GM12873 (cell line): ENCODE measurements around the gene TCF3.

ENCODE experiments used
- TF ChIP-seq, protein P1 (sequence below): IDR thresholded peaks from 2 replicates; pipeline ENCODE4 v1.5.1; 2012; ENCODE audit warnings: low read depth, mild to moderate bottlenecking, moderate library complexity, low read length, control low read depth; ENCODE audit not compliant: insufficient read depth; ENCODE audit errors: missing control alignments

The TCF3 gene

DNA sequence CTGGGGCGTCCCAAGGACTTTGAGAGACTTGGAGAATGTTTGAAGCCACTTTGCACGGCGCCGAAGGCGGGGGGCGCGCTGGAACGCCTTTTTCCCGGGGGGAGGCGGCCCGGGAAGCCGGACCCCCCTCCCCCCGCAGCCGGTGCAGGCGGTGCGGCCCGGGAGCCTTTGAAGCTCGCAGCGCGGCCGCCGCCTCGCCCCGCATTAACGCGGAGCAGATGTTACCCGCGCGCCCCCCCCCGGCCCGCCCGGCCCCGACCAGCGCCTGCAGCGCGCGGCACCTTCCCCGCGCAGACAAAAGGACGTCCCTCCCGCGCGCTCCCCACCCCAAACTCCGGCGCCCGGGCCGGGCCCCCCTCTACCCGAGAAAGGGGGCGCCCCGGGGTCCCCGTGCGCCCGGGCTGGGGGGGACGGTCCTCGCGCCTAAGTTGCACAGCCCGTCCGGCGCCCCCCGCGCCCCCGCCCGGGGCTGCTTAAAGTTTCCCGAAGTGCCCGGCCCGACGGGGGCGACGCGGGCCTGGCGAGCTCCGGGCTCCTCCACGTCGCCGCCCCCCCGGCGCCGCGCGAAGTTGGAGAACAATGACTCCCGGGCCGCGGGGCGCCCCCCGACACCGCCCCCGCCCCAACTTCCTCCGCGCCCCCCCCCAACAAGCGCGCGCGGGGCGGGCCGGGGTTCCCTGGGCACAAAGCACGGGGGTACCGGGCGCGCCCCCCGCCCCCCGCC is 685 bp downstream of the TCF3 start:
- TF ChIP-seq, protein P1, sequence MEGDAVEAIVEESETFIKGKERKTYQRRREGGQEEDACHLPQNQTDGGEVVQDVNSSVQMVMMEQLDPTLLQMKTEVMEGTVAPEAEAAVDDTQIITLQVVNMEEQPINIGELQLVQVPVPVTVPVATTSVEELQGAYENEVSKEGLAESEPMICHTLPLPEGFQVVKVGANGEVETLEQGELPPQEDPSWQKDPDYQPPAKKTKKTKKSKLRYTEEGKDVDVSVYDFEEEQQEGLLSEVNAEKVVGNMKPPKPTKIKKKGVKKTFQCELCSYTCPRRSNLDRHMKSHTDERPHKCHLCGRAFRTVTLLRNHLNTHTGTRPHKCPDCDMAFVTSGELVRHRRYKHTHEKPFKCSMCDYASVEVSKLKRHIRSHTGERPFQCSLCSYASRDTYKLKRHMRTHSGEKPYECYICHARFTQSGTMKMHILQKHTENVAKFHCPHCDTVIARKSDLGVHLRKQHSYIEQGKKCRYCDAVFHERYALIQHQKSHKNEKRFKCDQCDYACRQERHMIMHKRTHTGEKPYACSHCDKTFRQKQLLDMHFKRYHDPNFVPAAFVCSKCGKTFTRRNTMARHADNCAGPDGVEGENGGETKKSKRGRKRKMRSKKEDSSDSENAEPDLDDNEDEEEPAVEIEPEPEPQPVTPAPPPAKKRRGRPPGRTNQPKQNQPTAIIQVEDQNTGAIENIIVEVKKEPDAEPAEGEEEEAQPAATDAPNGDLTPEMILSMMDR, result no peak

DNA sequence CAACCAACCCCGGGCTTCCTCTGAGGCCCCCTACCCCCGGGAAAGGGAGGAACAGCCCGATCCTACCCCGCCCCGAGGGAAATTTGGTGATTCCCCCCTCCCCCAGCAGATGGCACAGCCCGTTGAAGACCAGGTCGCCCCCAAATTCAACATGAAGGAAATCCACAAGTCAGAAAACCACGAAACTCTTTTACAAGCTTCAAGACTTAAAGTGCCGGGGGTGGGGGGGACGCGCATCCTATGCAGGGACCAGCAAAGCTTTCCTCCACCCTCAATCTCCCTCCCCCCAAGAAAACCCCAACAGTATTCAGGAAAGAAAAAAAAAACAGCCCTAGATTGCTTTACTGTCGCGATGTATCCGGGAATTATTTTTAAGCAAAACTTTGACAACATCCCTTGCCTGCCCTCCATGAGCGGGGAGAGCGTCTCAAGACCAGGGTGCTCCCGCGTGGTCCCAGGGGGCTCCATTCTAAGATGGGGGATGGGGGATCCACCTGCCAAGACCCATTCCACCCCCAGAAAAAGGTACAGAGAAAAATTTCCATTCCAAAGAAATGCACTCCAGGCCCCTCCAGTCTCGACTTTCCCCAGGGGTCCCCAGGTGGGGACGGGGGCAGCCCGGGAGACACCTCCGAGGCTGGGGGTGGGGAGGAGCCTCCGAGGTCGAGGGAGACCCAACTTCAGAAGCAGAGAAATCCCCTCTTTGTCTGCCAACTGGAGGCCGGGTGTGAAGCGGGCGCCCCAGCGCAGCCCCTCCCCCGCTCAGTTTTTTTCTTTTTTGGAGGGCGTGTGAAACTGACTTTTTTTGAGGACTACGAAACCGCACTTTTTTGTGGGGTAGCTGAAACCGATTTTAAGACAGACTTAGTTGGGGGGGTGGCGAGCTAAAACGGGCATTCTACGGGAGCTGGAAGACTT is 1.5 kb downstream of the TCF3 start:
- TF ChIP-seq, protein P1, result peak; percentile 25

DNA sequence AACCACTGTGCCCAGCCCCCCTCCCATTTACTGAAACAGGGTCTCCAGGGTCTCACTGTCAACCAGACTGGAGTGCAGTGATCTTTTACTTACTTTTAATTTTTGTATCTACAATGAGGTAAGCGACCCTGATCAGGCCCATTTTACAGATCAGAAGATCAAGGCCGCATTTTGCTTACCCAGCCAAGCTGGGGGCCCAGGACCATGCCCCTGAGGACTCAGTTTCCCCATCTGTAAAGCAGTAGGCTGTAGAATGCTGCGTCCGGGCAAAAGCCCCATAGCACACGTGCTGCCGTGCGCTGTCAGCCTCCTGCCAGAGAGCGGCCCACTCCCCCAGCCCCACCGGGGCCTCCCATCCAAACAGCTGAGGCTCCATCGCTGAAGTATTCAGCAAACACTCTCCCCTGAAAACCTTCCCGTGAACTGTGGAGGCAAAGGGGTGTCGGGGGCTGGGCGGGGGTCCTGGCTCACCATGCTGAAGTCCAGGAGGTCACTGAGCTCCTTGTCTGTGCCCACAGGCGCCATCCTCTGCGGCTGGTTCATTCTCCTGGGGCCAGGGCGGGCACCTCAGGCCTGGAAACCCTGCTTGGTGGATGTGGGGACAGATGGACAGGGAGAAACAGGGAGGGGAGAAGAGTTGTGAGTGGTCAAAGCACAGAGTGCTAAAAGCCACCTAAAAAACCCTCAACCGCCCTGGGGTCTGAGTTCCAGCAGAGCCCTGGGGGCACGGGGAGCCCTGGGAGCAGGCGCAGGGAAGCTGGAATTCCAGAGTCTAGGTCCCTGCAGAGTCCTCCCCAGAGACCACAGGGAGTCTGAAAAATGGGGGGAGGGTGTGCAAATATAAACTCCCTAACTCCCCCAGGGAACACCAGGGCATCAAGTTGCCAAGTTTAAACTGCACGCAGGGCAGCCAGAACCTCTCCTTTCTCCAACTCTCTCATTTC is 2.4 kb downstream of the TCF3 start:
- TF ChIP-seq, protein P1, result no peak

DNA sequence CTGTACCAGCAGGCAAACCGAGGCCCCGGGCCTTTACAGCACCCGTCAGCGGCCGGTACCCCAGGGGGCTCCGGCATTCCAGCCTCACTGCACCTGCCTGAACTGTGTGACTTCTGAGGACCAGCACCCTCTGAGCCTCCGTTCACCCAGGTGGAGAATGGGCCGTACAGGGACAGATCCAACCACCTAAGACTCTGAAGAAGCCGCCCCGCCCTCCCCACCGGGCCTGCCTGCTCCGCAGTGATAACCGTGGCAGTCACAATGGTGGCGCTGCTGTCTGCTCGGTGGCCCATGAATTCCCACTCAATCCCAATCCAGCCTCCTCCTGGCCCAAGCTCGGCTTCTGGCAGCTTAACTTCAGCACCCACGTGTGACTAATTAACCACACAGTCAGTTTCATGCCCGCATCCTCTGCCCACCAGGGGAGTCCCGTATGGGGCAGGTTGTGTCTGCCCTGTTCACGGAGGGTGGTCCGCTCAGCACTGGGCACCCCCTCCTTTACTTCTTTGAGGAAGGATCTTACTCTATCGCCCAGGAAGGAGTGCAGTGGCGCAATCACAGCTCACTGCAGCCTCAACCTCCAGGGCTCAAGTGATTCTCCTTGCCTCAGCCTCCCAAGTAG is 3.4 kb downstream of the TCF3 start:
- TF ChIP-seq, protein P1, result peak; percentile 14

DNA sequence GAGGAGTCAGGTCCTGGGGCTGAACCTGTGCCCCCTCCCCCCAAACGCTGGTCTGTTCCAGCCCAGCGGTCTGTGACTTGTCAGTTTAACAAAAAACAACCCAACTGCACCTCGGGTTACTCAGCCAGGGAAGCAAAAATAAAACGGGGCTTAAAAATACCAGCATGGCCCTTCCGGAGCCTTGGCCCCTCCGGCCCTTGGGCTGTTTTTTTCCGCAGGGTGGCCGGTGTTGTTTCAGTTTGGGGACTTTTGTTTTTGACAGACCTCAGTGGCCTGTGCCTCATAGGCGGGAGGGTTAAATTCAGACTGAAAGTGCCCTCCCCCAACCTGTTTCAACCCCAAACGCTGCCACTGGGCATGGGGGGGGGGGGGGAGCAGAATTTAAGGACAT is 4.0 kb downstream of the TCF3 start:
- TF ChIP-seq, protein P1, result no peak

DNA sequence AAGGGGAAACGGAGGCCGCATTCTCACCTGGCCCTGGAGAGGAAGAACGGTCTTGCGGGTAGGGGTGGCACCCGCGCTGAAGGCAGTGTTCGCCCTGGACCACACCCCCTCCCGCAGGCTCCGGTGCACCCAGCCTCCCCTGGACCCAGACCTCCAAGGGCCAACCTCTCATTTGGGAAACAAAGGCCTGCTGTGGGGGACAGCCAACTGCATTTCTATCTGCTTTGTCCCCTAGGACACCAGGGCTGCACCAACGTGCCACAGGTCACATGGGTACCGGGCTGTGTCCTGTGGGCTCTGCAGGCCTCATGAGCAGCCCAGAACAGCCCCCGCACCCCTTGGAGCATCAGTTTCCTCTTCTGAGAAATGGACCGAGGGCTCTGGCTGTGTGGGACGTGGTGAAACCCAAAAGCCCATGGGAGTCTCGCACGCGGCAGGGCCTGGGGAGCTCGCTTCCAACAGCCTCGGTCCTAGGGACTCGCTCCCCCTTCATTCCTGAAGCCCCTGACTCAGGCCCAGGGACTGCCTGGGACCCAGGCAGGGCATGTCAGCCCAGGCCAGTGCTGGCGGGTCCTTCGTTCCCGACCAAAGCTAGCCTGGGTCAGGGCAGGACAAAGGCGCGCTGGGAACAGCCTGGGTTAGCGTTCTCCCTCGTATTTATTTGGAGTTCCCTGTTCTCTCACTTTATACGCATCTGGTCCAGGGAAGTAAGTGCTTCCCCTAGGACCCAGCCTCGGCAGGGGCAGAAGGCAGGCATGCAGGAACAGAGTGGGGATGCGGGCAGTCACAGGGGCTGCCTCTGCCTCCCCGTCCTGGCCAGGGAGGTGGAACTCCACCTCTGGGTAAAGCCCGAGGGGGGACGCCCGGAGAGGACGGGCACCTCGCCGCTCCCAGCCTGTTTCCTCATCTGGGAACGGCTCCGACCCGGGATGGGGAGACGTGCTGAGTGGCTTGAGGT is 4.6 kb downstream of the TCF3 start:
- TF ChIP-seq, protein P1, result no peak
